D341Med (cell line): ENCODE data around the gene PDE4C.

ENCODE experiments used
- DNase-seq: peaks from one replicate; pipeline ENCODE4 v3.0.0; 2012; ENCODE audit warnings: low spot score

PDE4C gene

GRCh38 chr19:18254546-18255503 lies 28.6 kb upstream of the PDE4C start:
- DNase-seq: no peak

DNA sequence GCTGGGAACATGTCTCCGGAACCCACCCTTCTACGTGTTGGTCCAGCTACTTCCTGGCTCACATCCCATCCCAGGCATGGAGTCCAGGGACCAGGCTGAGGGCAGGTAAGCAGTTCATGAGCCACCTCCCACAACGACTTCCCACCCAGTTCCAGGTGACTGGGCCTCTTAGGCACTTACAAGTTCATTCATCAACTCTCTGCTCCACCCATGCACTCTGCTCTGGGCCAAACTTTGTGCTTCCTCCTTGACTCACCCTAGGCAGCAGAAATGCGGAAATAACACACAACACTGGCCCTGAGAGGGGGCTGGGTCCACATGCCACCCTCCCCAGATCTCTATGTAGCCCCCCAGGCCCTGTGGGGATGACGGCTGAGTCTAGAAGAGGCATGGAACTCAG lies 27.5 kb upstream of the PDE4C start:
- DNase-seq: no peak

DNA sequence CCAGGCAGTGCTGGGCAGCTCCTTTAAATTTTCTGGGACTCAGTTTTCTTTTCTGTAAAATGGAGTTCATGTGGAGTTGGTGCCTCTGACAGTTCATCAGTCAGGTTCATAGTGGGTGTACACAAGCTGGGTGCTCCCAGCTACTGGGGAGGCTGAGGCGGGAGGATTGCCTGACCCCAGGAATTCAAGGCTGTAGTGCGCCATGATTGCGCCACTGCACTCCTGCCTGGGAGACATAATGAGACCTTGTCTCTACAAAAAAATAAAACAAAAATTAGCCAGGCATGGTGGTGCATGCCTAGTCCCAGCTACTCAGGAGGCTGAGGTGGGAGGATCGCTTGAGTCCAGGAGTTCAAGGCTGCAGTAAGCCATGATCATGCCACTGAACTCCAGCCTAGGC lies 26.9 kb upstream of the PDE4C start:
- no peak for DNase-seq

GRCh38 chr19:18252370-18252717 lies 26.1 kb upstream of the PDE4C start:
- no peak for DNase-seq

- peak; percentile 83 for DNase-seq
These were observed 25.5 kb upstream of the PDE4C start for GRCh38 chr19:18251587-18252369.

- no peak for DNase-seq
These were observed 23.6 kb upstream of the PDE4C start for GRCh38 chr19:18249834-18250233.

- no peak for DNase-seq
These were observed 19.1 kb upstream of the PDE4C start for GRCh38 chr19:18245297-18245696.

- DNase-seq: no peak
These were observed 13.1 kb upstream of the PDE4C start for GRCh38 chr19:18239303-18239702.

DNA sequence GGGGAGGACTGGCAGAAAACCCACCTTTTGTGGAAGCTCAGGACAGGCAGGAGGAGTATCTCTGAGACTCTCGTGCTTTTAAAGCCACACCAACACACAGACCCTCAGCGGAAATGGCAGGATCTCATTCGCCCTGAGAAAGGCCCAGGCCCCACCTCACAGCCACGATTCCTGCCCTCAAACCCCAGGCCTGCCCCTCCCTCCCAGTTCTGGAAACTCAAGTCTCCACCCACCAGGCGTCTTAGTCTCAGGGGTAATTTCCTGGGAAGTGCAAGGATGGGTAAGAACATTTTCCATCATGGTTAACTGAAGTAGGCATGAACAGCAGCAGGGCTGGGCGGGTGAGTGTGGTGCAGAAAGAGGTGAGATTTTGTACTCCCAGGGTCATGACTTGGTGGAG lies 8.0 kb upstream of the PDE4C start:
- no peak for DNase-seq

GRCh38 chr19:18233224-18233825 lies 7.1 kb upstream of the PDE4C start:
- DNase-seq: peak; percentile 79

GRCh38 chr19:18232540-18233223 lies 6.4 kb upstream of the PDE4C start:
- peak; percentile 84 for DNase-seq

DNA sequence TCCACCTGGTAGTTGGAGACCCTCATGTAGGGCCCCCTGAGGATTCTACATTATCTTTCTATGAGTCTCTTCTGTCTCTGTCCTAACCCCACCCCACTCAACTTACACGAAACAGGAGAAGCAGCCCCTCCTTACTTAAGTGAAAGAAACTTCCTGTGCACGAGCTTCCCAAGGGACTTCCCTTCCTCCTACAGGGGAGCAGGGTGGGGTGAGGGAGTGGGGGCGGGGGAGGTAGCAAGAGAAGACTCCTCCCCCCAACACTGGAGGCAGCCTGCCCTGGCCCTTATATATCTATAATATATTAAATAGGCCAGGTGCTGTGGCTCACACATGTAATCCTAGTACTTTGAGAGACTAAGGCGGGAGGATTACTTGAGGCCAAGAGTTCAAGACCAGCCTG lies 5.5 kb upstream of the PDE4C start:
- DNase-seq: no peak

DNA sequence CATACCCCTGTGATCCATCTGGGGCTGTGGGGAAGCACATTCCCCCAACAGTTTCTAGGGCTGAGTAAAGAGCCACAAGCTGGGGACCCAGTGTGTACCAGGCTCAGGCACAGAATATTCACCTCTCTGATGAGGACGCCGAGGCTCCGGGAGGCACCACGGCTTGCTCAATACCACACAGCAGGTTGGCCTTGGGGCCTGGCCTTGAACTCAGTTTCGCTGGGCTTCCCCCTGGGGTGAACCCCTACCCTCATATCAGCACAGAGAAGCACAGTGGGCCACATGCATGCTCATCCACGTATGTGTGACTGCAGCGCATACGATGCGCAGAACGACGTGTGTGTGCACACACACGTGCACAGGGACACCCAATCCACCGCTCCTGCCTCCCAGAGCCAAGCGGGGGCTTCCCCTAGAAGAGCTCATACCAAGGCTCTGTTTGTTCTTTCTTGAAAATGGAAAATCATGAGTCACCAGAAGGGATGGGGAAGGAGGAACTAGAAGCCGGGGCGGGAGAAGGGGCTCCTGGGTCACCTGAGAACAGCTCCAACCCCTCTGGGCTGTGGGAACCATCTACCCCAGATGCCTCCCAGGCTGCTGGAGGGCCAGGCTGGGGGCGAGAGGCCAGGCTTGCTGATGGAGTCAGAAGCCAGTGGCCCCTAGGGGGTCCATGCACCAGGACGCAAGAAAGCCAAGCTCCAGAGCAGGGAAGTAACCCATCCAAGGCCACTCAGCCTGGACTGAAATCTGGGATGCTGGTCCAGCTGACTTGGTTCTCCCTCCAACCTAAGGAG lies 4.9 kb upstream of the PDE4C start:
- DNase-seq: no peak

DNA sequence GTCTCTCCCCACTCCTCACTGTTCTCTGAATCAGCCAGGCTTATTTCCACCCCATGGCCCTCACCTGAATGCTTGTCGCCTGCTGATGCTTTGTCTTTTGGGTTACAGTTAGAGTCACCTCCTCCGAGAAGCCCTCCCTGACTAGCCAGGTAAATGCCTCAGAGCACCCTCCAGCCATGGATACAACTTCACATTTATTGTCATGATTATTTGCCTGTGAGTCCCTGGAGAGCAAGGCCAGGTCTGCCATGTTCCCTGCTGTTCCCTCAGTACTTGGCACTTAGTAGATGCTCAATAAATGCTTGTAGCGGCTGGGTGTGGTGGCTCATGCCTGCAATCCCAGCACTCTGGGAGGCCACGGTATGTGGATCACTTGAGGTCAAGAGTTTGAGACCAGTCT lies 3.7 kb upstream of the PDE4C start:
- no peak for DNase-seq

DNA sequence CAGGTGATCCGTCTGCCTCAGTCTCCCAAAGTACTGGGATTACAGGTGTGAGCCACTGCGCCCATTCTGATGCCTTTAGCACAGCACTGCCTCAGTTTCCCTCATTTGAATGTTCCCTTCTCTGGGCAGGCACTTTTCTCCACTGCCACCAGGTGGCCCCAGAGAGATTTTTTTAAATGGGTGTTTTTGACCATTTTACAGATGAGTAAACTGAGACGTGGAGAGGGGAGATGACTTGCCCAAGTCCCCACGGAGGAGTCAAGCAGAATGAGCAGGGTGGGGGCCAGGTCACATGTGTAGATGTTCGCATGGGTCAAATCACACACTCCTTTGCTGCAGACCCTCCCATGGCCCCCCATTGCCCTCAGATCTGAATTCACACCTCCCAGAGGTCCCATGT lies 3.2 kb upstream of the PDE4C start:
- DNase-seq: no peak

GRCh38 chr19:18227781-18228271 lies 1.6 kb upstream of the PDE4C start:
- DNase-seq: no peak

- DNase-seq: no peak
These were observed 930 bp upstream of the PDE4C start for GRCh38 chr19:18226956-18227780.

- DNase-seq: no peak
These were observed 910 bp downstream of the PDE4C start for GRCh38 chr19:18225355-18225701.

DNA sequence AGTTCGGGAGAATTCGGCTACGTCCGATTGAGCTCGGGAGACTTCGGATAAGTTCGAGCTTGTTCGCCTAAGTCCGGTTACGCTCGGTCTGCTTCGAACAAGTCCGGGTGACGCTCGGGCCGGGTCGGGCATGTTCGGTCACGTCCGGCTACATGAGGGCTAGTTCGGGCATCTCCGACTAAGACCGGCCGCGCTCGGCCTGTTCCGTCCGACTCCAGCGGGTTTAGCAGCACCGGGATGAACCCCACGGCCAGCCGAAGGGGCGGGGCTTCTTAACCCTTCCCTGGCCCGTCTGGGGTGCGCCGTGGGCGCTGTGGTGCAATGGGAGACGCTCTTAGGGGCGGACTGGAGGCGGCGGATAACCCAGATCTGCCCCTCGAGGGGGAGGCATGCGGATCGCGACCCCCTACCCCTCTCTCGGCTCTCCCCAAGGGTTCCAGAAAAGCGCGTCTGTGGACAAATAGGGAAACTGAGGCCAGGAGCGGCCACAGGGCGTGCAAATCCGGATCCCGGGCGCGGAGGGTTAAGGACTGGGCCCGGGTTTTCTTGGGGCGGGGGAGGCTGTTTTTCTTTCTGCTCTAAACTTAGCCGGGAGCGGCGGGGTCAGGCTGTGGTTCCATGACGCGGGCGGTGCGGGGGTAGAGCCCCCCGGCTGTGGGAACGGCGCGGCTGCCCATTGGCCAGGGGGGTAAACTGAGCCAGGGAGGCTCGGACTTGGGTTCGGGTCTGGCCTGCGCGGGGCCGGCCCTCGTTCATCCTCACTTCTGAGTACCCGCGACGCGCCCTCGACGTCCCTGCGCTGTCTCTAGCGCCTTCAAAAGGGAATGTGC lies 1.5 kb downstream of the PDE4C start:
- peak; percentile 98 for DNase-seq
